Measurements from ENCODE around the gene CCNY.

Gene CCNY

DNA sequence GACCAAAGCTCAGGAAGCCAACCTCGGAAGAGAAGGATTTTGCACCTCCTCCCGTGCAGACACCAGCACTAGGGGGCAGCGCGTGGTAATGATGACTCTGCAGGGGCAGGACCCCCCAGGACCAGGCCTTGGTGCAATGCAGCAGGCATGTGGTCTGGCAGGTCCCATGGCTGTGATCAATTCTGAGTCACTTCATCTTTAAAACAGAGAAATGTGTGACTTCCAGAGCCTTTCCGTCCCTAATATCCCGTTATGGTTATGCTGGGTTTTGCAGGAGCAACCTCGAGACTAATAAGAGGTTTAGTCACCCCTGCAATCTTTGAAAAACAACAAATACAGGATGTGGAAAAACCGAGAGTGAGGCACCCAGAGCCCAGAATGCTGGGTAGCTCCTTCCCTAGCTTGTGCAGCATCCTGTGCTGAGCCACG, 238.6 kb downstream of the CCNY start:
- no peak for DNase-seq (ENCODE audit: low read depth in 3 of 3, low spot score in 1 of 3)

DNA sequence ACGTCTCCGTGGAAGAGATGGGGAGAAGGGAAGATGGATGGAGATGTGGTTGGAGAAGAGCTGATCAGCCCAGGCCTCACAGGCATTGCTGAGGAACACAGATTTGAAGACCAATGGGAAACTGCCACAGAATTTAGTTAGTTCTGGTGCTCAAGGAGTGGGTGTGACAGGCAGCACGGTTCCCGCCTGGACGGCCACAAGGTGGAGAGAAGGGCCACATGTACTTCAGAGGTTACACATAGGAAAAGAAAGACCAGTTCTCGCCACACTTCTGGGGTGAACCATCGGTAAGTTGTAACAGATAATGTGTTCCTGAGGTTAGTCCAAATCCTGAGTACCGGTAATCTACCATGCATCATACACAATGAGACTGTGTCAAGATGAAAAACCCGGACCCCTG, 239.3 kb downstream of the CCNY start:
- DNase-seq (ENCODE audit: low read depth in 3 of 3, low spot score in 1 of 3) = no peak

DNA sequence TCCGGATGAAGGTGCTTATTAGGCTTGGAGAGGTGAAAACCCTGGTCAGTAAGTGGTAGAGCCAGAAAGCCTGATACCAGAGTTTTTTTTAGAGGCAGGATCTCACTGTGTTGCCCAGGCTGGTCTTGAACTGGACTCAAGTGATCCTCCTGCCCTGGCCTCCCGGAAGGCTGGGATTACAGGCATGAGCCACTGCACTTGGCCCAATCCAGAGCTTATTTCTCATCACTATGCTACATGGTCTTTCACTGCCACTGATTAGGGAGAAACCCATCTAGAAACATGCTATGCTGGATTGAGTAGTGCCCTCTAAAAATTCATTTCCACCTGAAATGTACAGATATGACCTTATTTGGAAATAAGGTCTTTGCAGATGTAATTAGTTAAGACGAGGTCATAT, 240.4 kb downstream of the CCNY start:
- DNase-seq (ENCODE audit: low read depth in 3 of 3, low spot score in 1 of 3) = no peak

DNA sequence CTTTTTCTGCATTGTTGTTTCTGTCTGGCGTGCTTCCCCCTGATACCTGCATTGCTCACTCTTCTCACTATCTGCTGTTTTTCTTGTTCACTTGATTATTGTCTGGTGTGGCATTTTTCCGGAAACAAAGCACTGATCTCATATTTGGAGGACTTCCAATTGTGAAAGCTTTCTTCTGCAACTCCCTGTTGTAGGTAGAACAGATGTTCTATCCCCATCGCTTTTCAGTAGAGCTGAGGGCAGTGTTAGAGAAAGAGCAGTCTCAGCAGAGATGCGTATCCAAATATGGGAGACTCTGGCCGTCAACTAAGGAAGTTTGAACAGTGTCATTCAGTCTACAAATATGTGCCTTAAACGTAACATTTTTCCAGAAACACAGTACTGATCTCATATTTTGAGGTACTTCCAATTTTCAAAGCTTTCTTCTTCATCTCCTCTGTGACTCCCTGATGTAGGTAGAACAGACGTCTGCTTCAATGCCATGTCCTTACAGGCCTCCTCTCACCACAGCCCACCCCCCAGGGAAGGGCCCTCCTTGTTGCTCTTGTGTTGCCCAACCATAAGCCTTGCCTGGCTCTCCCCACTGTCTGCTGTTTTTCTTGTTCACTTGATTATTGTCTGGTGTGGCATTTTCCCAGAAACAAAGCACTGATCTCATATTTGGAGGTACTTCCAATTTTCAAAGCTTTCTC, 241.8 kb downstream of the CCNY start:
- no peak for DNase-seq (ENCODE audit: low read depth in 3 of 3, low spot score in 1 of 3)

DNA sequence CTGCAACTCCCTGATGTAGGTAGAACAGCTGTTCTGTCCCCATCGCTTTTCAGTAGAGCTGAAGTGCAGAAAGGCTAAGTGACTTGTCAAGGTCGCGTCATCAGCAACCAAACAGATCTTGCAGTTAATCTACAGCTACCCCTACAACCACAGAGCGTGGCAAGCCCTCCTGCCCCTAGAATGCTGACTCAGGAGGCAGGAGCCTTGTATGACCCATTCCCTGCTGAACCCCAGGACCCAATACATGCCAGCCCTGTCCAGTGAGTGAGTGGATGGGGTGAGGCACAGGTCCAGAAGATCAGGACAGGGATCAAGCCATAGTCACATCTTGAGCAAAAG, 242.3 kb downstream of the CCNY start:
- DNase-seq (ENCODE audit: low read depth in 3 of 3, low spot score in 1 of 3) = no peak

DNA sequence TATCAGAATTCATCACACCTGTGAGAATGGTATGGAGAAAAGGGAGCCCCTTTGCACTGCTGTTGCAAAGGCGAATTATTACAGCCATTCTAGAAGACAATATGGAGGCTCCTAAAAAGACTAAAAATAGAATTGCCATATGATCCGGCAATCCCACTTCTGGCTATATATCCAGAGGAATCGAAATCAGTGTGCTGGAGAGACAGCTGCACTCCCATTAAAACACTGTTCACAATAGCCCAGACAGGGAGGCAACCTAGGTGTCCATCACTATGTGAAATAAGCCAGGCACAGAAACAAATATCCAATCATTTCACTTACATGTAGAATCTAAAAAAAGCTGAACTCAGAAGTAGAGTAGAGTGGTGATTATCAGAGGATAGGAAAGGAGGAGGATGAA, 242.8 kb downstream of the CCNY start:
- DNase-seq (ENCODE audit: low read depth in 3 of 3, low spot score in 1 of 3) = no peak

DNA sequence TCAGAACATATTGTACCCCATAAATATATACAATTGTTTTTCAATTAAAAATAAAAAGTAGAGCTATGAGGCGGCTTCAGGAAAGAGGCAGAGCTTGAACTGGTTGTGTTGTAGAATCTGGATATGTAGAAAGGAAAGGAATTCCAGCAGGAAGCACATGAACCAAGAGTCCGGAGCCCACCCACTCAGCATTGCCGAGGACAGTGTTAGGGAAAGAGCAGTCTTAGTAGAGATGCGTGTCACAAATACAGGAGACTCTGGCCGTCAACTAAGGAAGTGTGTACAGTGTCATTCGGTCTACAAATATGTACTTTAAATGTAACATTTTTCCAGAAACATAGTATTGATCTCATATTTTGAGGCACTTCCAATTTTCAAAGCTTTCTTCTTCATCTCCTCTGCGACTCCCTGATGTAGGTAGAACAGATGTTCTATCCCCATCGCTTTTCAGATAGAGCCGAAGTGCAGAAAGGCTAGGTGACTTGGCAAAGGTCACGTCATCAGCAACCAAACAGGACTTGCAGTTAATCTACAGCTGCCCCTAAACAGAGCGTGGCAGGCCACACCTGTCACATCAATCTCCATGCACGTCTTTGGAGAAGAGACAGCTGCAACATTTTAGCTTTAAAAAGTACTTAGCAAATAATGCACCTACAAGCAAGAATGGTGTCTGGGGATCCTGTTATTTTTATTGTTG, 243.6 kb downstream of the CCNY start:
- DNase-seq (ENCODE audit: low read depth in 3 of 3, low spot score in 1 of 3) = no peak

DNA sequence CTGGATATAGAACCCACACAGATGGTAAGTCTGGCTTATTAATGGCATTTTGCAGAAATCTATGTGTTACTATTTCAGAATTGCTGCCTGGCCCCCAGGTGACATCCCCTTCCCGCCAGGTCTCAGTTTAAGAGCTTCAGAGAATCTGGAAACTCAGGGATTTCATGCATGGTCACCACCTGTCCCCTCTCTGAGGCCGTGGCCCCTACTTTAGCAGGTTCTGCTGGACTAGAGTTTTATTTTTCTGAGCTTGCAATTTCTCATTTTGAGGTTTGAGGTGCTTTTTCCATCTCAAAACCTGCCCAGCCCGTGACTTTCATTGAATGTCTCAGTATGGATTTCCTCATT, 244.1 kb downstream of the CCNY start:
- no peak for DNase-seq (ENCODE audit: low read depth in 3 of 3, low spot score in 1 of 3)

DNA sequence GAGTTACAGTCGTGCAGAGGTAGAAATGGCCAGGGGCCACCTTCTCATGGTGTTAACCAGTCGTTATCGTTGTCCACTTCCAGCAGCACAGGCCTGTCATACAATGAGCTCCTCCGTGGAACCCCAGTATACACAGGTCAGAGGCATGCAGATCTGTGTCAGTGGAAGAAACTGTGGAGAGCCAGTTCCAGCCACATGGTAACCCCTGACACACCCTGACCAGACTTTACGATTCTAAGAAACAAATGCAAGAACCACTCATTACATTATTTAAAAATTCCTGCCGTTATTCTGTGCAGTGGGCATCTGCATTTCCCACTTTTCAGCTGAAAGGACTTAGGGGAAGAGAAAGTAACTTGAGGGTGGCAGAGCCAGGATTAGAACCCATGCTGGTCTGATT, 245.3 kb downstream of the CCNY start:
- DNase-seq (ENCODE audit: low read depth in 3 of 3, low spot score in 1 of 3) = no peak

DNA sequence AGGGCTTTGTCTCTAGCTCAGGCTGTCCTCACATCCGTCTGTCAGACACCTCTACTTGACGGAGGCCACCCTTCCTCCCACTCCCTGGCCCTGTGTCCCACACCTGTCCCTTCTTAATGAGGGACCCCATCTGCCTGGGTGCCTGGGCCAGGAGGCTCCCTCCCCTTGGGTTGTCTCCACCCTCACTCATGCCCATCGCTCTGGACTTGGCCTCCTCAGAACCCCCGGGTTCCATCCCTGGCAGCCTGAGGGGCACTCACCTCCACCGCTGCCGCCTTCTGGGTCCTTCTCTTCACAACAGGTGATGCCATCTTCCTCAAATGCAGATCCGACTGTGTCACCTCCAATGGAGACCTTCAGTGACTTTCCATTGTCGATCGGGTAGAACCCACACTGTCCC, 248.6 kb downstream of the CCNY start:
- no peak for DNase-seq (ENCODE audit: low read depth in 3 of 3, low spot score in 1 of 3)

DNA sequence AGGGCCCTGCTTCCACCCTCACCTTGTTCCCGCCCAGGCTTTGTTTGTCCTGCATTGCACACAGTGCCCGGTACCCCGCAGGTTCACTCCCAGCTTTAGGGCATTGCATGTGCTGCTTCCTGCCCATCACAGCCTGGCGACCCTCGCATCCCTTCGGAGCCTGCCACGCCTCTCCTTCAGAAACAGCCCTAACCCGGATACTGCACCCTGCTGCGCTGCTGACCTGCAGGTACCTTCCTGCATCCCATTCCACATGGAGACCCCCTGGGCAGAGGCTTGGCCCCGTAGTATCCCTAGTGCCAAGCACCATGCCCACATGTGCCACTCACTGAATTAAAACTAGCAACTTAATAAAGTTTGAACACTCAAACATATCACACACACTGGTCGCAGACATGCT, 249.0 kb downstream of the CCNY start:
- DNase-seq (ENCODE audit: low read depth in 3 of 3, low spot score in 1 of 3) = no peak

DNA sequence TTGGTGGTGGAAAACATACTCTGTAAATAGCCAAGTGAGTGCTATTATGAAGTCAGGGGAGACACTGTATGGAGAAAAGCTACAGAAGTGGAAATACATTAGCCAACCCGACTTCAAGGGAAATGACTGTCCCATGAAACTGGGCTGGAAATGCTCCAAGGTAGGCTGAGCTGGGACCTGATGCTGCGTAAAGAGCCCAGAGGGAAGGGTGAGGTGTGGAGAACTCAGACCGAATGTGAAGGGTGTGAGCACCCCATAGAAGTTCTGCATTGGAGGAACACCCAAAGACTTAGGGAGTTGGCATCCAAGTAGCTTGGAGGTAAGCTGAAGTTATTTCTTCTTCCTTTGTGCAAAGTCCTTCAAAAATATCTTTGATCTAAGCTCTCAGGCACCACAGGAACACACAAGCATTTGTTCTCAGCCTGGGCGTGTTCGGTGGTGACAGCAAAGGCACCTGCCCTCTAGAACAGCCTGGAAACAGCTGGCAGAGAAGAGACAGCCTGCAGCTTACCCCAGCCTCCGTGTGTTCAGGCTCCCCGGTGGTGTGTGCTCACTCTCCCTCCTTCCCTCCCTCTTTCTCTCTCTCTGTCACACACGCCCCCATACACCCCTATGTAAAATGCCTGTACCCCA, 249.7 kb downstream of the CCNY start:
- DNase-seq (ENCODE audit: low read depth in 3 of 3, low spot score in 1 of 3) = no peak

DNA sequence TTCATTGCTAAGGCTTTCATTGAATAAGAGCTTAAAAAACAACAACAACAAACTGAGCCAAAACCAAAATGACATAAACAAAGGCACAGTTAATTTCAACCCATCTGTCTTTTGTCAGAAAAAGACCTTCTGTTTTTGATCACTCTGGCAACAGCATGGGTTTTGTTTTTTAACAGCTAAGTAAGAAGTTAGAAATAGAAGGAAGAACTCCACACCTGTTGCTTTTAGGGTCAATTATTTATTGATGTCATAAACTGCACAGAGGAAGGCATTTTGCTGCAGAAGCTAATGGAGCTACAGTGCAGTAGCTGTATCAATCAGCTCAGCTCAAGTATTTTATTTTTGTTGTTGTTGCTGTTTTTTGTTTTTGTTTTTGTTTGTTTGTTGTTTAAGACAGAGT, 252.5 kb downstream of the CCNY start:
- DNase-seq (ENCODE audit: low read depth in 3 of 3, low spot score in 1 of 3) = no peak

DNA sequence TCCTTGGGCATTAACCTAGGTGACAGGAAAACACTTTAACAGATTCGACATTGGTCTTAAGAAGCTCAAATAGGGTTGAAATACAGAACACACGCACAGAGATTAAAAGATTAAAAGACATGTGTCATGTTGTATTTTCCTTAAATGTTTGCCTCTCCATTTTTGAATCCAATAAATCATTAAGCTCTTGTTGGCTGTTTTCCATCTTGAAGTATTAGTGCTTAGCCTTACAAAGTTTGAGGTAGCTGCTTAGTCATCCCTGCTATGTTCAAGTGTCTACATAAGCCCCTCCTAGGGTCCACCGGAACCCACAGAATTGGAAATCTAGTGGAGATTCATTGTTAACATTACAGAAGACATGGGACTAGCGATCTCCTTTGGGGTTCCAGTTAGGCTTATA, 256.1 kb downstream of the CCNY start:
- DNase-seq (ENCODE audit: low read depth in 3 of 3, low spot score in 1 of 3) = no peak

DNA sequence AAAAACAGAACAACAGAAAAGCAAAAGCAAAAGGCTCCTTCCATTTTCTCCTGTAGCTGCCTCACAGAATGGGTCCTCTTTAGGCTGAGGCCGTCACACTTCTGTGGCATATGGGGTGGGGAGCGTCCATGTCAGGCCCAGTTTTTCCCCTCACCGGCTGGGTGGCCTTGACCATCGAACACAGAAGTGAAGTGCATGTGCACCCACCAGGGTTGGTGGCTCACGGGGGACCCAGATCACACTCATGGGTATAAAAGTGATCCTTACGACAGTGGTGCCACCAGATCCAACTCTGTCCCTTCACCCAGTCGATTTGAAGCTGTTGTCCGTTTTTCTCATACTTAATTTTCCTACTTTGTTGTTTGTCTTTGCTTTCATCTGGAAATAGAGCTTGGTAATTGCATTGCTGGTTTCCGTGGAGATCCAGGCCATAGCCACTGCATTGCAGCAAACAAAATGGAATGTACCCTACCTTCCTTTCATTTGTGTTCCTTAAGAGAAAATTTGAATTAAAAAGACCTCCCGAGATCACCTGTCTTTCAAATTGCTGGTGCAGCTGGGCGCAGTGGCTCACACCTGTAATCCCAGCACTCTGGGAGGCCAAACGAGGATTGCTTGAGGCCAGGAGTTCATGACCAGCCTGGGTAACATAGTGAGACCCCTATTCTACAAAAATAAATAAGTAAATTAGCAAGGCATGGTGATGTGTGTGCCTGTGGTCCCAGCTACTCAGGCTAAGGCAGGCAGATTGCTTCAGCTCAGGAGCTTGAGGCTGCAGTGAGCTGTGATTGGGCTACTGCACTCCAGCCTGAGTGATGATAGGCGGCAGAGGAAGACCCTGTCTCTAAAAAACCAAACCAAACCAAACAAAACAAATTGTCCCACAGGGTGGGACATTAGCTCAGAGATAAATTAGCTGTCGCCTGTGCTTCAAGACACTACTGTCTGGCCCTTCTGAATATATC, 258.1 kb downstream of the CCNY start:
- no peak for DNase-seq (ENCODE audit: low read depth in 3 of 3, low spot score in 1 of 3)

DNA sequence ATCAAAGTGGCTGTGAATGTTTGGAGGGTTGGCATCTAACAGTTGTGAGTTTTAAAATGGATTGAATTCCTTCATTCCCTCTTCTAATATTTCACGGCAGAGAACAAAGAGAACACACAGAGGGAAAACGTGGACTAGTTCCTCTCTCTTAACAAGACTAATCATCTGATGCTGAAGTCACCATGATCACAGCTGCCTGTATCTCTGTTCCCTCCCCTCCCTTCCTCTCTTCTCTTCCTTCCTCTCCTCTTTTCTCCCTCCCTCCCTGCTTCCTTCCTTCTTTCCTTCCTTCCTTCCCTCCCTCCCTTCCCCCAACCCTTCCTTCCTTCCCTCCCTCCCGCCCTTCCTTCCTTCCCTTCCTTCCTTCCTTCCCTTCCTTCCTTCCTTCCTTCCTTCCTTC, 258.8 kb downstream of the CCNY start:
- no peak for DNase-seq (ENCODE audit: low read depth in 3 of 3, low spot score in 1 of 3)

DNA sequence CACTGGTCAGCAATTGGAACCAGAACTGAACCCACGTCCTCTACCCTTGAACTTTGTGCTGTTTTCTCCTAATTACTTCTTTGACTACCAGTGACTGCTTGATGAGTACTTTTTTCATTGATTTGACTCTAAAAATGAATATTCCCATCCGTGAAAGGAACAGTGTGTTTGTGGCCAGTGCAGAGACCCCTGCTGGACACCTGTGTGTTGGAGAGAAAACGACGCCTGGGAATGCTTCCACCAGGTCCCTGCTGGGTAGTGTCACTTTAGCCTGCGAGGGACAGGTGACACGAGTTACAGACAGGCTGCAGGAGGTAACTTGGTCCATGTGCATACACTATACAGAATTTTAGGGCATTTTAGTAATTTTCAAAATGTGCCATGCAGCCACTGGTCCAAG, 262.1 kb downstream of the CCNY start:
- no peak for DNase-seq (ENCODE audit: low read depth in 3 of 3, low spot score in 1 of 3)

DNA sequence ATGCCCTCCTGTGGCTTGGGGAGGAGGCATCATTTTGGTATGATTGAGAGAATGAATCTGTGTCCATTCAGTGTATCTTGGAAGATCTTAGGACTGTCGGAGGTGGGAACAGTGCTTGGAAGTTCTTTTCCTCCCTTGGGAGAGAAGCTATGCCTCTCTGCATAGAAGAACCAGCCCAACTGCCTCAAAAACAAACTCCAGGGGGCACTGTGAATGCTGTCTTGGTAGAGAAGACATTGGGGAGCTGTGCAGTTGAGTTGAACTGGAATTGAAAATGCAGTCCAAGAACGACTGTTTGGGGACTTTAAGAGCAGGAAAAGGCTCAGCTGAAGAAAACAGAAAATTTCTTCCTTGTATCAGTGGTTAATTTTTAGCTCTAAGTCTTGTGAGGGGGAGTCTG, 263.9 kb downstream of the CCNY start:
- DNase-seq (ENCODE audit: low read depth in 3 of 3, low spot score in 1 of 3) = no peak

DNA sequence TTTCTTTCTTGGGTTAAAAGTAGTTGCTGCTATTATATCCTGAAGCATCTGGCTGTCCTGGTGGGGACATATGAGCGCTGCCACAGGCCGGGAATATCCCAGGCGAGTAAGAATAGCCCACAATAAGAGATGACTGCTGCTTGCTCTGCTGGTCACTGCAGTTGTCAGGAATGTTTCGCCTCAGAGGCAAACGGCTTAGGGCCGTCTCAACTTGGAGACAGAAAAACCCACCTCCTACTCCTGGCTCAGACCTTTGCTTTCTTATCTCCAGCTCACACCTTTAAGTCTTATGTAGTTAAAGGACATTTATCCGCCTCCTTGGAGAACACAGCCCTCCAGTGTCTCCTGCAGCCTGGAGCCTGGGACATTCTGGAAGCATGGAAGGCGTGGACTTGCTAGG, 268.9 kb downstream of the CCNY start, which contains the start of gene GJD4:
Gene GJD4, plus strand, starts transcription at position 151 of the 400 bp plus-strand sequence. Its CDS starts 227 bp downstream, at position 378.
- no peak for DNase-seq (ENCODE audit: low read depth in 3 of 3, low spot score in 1 of 3)

DNA sequence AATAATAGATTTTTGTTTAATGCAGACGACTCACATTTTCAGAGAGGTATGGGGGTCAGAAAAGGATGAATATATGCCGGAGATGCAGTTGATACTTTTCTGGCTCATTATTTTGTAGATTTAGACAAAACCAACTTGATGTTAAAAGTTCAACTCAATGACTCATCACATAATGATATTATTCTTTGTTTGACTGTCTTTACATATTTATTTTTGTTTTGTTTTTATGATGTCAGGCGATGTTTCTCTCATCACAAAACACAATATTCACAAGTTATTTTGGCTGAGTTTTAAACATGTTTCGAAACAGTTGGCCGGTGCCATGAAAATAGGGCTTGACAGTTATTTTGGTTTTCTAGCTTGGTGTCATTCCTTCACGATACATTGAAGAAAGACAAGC, 270.1 kb downstream of the CCNY start:
- no peak for DNase-seq (ENCODE audit: low read depth in 3 of 3, low spot score in 1 of 3)

DNA sequence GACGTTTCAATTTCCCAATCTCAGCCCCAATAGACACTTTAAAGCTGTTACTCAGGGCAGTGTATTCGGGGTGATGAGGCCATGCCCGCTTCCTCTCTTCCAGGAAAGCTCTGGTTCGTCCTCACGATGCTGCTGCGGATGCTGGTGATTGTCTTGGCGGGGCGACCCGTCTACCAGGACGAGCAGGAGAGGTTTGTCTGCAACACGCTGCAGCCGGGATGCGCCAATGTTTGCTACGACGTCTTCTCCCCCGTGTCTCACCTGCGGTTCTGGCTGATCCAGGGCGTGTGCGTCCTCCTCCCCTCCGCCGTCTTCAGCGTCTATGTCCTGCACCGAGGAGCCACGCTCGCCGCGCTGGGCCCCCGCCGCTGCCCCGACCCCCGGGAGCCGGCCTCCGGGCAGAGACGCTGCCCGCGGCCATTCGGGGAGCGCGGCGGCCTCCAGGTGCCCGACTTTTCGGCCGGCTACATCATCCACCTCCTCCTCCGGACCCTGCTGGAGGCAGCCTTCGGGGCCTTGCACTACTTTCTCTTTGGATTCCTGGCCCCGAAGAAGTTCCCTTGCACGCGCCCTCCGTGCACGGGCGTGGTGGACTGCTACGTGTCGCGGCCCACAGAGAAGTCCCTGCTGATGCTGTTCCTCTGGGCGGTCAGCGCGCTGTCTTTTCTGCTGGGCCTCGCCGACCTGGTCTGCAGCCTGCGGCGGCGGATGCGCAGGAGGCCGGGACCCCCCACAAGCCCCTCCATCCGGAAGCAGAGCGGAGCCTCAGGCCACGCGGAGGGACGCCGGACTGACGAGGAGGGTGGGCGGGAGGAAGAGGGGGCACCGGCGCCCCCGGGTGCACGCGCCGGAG, 271.4 kb downstream of the CCNY start:
- no peak for DNase-seq (ENCODE audit: low read depth in 3 of 3, low spot score in 1 of 3)

Data from stimulated activated CD4-positive, alpha-beta T cell treated with anti-CD3 and anti-CD28 coated beads, TNF-alpha, amount 100 ng/mL, for 1 hour (primary cell).